ENCODE measurements around the gene MYL4. TPM values are rescaled to one million over a fixed set of nuclear protein-coding genes. Genes with fewer than 3 reads are reported as not detected.

MYL4 gene
- polyA plus RNA-seq, 1 of the 3 experiments (the other 2 are of a cell fraction), result not detected

- TF ChIP-seq EZH2phosphoT487 (IDR thresholded peaks at IDR 0.05; ENCODE audit: borderline replicate concordance, low read depth) (no peak), ELF1 (IDR thresholded peaks at IDR 0.05) (no peak), MEF2A (IDR thresholded peaks at IDR 0.05; ENCODE audit: borderline replicate concordance, low read depth) (no peak), CHD2 (IDR thresholded peaks at IDR 0.05; ENCODE audit: low read length, partially characterized antibody) (no peak), TCF12 (IDR thresholded peaks at IDR 0.05) (no peak), FOSL2 (IDR thresholded peaks at IDR 0.05; ENCODE audit: borderline replicate concordance, low read depth) (no peak), RXRA (IDR thresholded peaks at IDR 0.05; ENCODE audit: borderline replicate concordance, low read depth) (no peak), TAF1 (IDR thresholded peaks at IDR 0.05; ENCODE audit: borderline replicate concordance, low read depth, low read length) (no peak), MAX (IDR thresholded peaks at IDR 0.05; ENCODE audit: low read depth) (no peak), YY1 (IDR thresholded peaks at IDR 0.05; ENCODE audit: low read depth) (no peak)
Observed at GRCh38 chr17:47164263-47164662, 44.9 kb upstream of the MYL4 start (continued).

GRCh38 chr17:47165137-47165536, 44.0 kb upstream of the MYL4 start:
- DNase-seq, result no peak
- POLR2A ChIA-PET, result no interaction called here
- TF ChIP-seq REST (IDR thresholded peaks at IDR 0.05; ENCODE audit: low read depth, low read length) (no peak), TEAD4 (IDR thresholded peaks at IDR 0.05; ENCODE audit: borderline replicate concordance, insufficient read depth) (no peak), JUND (IDR thresholded peaks at IDR 0.05) (no peak), CTCF (IDR thresholded peaks at IDR 0.05) (no peak), ZBTB33 (IDR thresholded peaks at IDR 0.05; ENCODE audit: borderline replicate concordance, low read depth) (no peak), FOXJ3 (CRISPR knock-in tag; IDR thresholded peaks at IDR 0.05) (no peak), USF2 (IDR thresholded peaks at IDR 0.05; ENCODE audit: borderline replicate concordance, low read depth, low read length) (no peak), FOSL2 (IDR thresholded peaks at IDR 0.05; ENCODE audit: borderline replicate concordance, low read depth) (no peak), SMC3 (IDR thresholded peaks at IDR 0.05; ENCODE audit: low read depth, low read length) (no peak), YY1 (IDR thresholded peaks at IDR 0.05; ENCODE audit: low read depth) (no peak), CHD2 (IDR thresholded peaks at IDR 0.05; ENCODE audit: low read length, partially characterized antibody) (no peak), MEF2A (IDR thresholded peaks at IDR 0.05; ENCODE audit: borderline replicate concordance, low read depth) (no peak), PBX3 (IDR thresholded peaks at IDR 0.05) (no peak), RAD21 (IDR thresholded peaks at IDR 0.05; ENCODE audit: low read length) (no peak)
- H3K27ac ChIP-seq (ENCODE audit: low read depth in 2 of 2, low read length in 1 of 2), result no peak overlapping the region
- H3K9me2 ChIP-seq, result no peaks in the 10 kb centered on the region
- peaks cover 67 to 85% of the 10 kb centered on the region in 2 experiments for H3K36me3 ChIP-seq (replicated peaks in 1 of 2; ENCODE audit: control insufficient read depth in 1 of 2, insufficient read depth in 2 of 2, low read length in 1 of 2)
- H3K4me2 ChIP-seq, result no peak overlapping the region
- H3K4me1 ChIP-seq (ENCODE audit: control insufficient read depth in 1 of 2, insufficient read depth in 2 of 2, low read depth in 1 of 2, low read length in 1 of 2), result no peaks in the 10 kb centered on the region
- CTCF ChIA-PET, result interaction anchor here (1.4 kb wide), 1 partner anchor 12 kb away, joined by 5 read pairs; no protein-coding TSS in a partner anchor
- H2AFZ ChIP-seq (ENCODE audit: low read depth), result no peak overlapping the region
- 85% methylated on average over 2 of the region's 2 CpGs for WGBS (ENCODE audit: low lambda C conversion rate)
- no peak overlapping the region for H3K4me3 ChIP-seq (ENCODE audit: low read depth in 2 of 2, low read length in 1 of 2)
- H3K9me3 ChIP-seq, result no peaks in the 10 kb centered on the region
- H3K79me2 ChIP-seq (ENCODE audit: insufficient read depth), result peaks cover 90% of the 10 kb centered on the region
- no peaks in the 10 kb centered on the region for H3K27me3 ChIP-seq (ENCODE audit: insufficient read depth)
- no peak overlapping the region for H3K9ac ChIP-seq
- peaks cover 17% of the 10 kb centered on the region; the same call in 1 of the 2 replicates for H4K20me1 ChIP-seq (ENCODE audit: insufficient read depth)
- H3F3A ChIP-seq (replicated peaks; ENCODE audit: insufficient read depth), result peaks cover 10% of the 10 kb centered on the region
